WTC11 (cell line): ENCODE results near the gene TRPV5. TPM values are rescaled to one million over a fixed set of nuclear protein-coding genes. Genes with fewer than 3 reads are reported as not detected.

ENCODE experiments used
- ATAC-seq: fragments of 200-7000 bp; cut with Tn5 transposase; 2 replicates; pipeline ENCODE4 v1.10.0; 2021; ENCODE audit warnings: mild to moderate bottlenecking, moderate library complexity
- CTCF ChIA-PET: fragments of 300-600 bp; sonication (Branson Sonifier 250); formaldehyde crosslinking; loops from one replicate; lab custom pipeline; 2021; ENCODE audit warnings: antibody characterized with exemption; lab: Charles Lee
- POLR2A ChIA-PET: fragments of 350-600 bp; sonication (Branson Sonifier 250); formaldehyde crosslinking; loops from one replicate; lab custom pipeline; 2021; ENCODE audit warnings: antibody characterized with exemption; lab: Charles Lee
- DNase-seq: peaks from one replicate; pipeline ENCODE4 v3.0.0; 2021; ENCODE audit warnings: low spot score
- H3K27ac Mint-ChIP-seq: 2 replicates; pipeline ENCODE4 v1.8.0; 2021; ENCODE audit warnings: mixed read lengths
- H3K27me3 Mint-ChIP-seq: 2 replicates; pipeline ENCODE4 v1.8.0; 2021; ENCODE audit warnings: low read depth, mild to moderate bottlenecking, moderate library complexity, mixed read lengths
- H3K36me3 Mint-ChIP-seq: 2 replicates; pipeline ENCODE4 v1.8.0; 2021; ENCODE audit warnings: mixed read lengths
- H3K4me1 Mint-ChIP-seq: 2 replicates; pipeline ENCODE4 v1.8.0; 2022; ENCODE audit warnings: mixed read lengths
- H3K4me3 Mint-ChIP-seq: 2 replicates; pipeline ENCODE4 v1.8.0; 2021; ENCODE audit warnings: mild to moderate bottlenecking, moderate library complexity, mixed read lengths
- H3K9me3 Mint-ChIP-seq: 2 replicates; pipeline ENCODE4 v1.8.0; 2021; ENCODE audit warnings: mixed read lengths
- ATF1 ChIP-seq: sonication (generic); formaldehyde crosslinking; IDR thresholded peaks from 2 replicates; pipeline ENCODE4 v1.8.1; 2023; ENCODE audit warnings: mild to moderate bottlenecking, moderate library complexity, missing genetic modification reagents
- ERG ChIP-seq: fragments of 250-450 bp; sonication (Bioruptor Pico); IDR thresholded peaks from 2 replicates; pipeline ENCODE4 v1.8.0; 2021; ENCODE audit warnings: mild to moderate bottlenecking
- FOXP1 ChIP-seq: sonication (generic); formaldehyde crosslinking; IDR thresholded peaks from 2 replicates; pipeline ENCODE4 v1.8.0; 2022; ENCODE audit warnings: missing genetic modification reagents, mild to moderate bottlenecking, moderate library complexity, borderline replicate concordance
- GABPB1 ChIP-seq: sonication (generic); formaldehyde crosslinking; IDR thresholded peaks from 2 replicates; pipeline ENCODE4 v1.8.1; 2023; ENCODE audit warnings: mild to moderate bottlenecking, missing genetic modification reagents
- GTF2I ChIP-seq: fragments of 250-450 bp; sonication (Bioruptor Pico); conservative IDR thresholded peaks from 2 replicates; pipeline ENCODE4 v1.4.0; 2021; ENCODE audit warnings: mild to moderate bottlenecking
- HMGA2 ChIP-seq: fragments of 250-450 bp; sonication (Bioruptor Pico); IDR thresholded peaks from 2 replicates; pipeline ENCODE4 v1.4.0; 2021; ENCODE audit warnings: mild to moderate bottlenecking, moderate library complexity
- KAT7 ChIP-seq: sonication (generic); formaldehyde crosslinking; IDR thresholded peaks from 2 replicates; pipeline ENCODE4 v1.8.1; 2023; ENCODE audit warnings: missing genetic modification reagents, mild to moderate bottlenecking, borderline replicate concordance
- MXD4 ChIP-seq: fragments of 250-450 bp; sonication (Bioruptor Pico); IDR thresholded peaks from 2 replicates; pipeline ENCODE4 v1.8.0; 2021; ENCODE audit warnings: mild to moderate bottlenecking, moderate library complexity, borderline replicate concordance
- NFATC4 ChIP-seq: fragments of 250-450 bp; sonication (Bioruptor Pico); IDR thresholded peaks from 2 replicates; pipeline ENCODE4 v1.9.0; 2021; ENCODE audit warnings: mild to moderate bottlenecking
- RELA ChIP-seq: sonication (generic); formaldehyde crosslinking; IDR thresholded peaks from 2 replicates; pipeline ENCODE4 v1.8.1; 2022; ENCODE audit warnings: missing genetic modification reagents, mild to moderate bottlenecking, borderline replicate concordance
- SMAD4 ChIP-seq: sonication (generic); formaldehyde crosslinking; IDR thresholded peaks from 2 replicates; pipeline ENCODE4 v1.8.0; 2022; ENCODE audit warnings: mild to moderate bottlenecking, missing genetic modification reagents
- SOX15 ChIP-seq: fragments of 250-450 bp; sonication (Bioruptor Pico); IDR thresholded peaks from 2 replicates; pipeline ENCODE4 v1.9.0; 2021; ENCODE audit warnings: mild to moderate bottlenecking
- STAT6 ChIP-seq: sonication (generic); formaldehyde crosslinking; conservative IDR thresholded peaks from 2 replicates; pipeline ENCODE4 v1.8.1; 2023; ENCODE audit warnings: mild to moderate bottlenecking, low read depth, missing genetic modification reagents, moderate library complexity
- ZNF281 ChIP-seq: sonication (generic); formaldehyde crosslinking; IDR thresholded peaks from 2 replicates; pipeline ENCODE4 v1.8.0; 2023; ENCODE audit warnings: mild to moderate bottlenecking, missing genetic modification reagents
- ZNF396 ChIP-seq: fragments of 250-450 bp; sonication (Bioruptor Pico); IDR thresholded peaks from 2 replicates; pipeline ENCODE4 v1.8.0; 2021; ENCODE audit warnings: mild to moderate bottlenecking, moderate library complexity, borderline replicate concordance
- ZNF671 ChIP-seq: fragments of 250-450 bp; sonication (Bioruptor Pico); IDR thresholded peaks from 2 replicates; pipeline ENCODE4 v1.8.0; 2021; ENCODE audit warnings: mild to moderate bottlenecking
- total RNA-seq: library from RNA; stranded (reverse); gene quantifications from 3 replicates; pipeline ENCODE4 v1.2.3, GENCODE V29; 2021
- TF ChIP-seq, protein P1 (sequence below): sonication (generic); formaldehyde crosslinking; conservative IDR thresholded peaks from 2 replicates; pipeline ENCODE4 v1.8.1; 2022; ENCODE audit warnings: mild to moderate bottlenecking, missing genetic modification reagents
- TF ChIP-seq, protein P2 (sequence below): sonication (generic); formaldehyde crosslinking; IDR thresholded peaks from 2 replicates; pipeline ENCODE4 v1.8.1; 2022; ENCODE audit warnings: low read depth, mild to moderate bottlenecking, moderate library complexity, missing genetic modification reagents, borderline replicate concordance
- TF ChIP-seq, protein P3 (sequence below): sonication (generic); formaldehyde crosslinking; IDR thresholded peaks from 2 replicates; pipeline ENCODE4 v1.8.0; 2022; ENCODE audit warnings: mild to moderate bottlenecking, missing genetic modification reagents
- TF ChIP-seq, protein P4 (sequence below): fragments of 250-450 bp; sonication (Bioruptor Pico); IDR thresholded peaks from 2 replicates; pipeline ENCODE4 v1.9.0; 2021; ENCODE audit warnings: mild to moderate bottlenecking

Gene TRPV5
- total RNA-seq, 1 experiment from 2014 or later: not detected

GRCh38 chr7:142892951-142893350 lies 40.6 kb downstream of the TRPV5 start:
- Mint-ChIP-seq H3K4me3 (no peak overlapping the region), H3K9me3 (peaks cover 7% of the 10 kb centered on the region), H3K27ac (no peak overlapping the region), H3K4me1 (no peaks in the 10 kb centered on the region), H3K27me3 (no peaks in the 10 kb centered on the region; the same call in 1 of the 2 replicates), H3K36me3 (no peaks in the 10 kb centered on the region)
- CTCF ChIA-PET: interaction anchor here (0.8 to 1.3 kb wide), 3 partner anchors 12 to 335 kb away, joined by 4 to 6 read pairs (median 5); no protein-coding TSS in a partner anchor
- TF ChIP-seq GABPB1: no peak
- TF ChIP-seq, protein P1, sequence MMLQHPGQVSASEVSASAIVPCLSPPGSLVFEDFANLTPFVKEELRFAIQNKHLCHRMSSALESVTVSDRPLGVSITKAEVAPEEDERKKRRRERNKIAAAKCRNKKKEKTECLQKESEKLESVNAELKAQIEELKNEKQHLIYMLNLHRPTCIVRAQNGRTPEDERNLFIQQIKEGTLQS (CRISPR knock-in tag): no peak
- TF ChIP-seq, protein P2, sequence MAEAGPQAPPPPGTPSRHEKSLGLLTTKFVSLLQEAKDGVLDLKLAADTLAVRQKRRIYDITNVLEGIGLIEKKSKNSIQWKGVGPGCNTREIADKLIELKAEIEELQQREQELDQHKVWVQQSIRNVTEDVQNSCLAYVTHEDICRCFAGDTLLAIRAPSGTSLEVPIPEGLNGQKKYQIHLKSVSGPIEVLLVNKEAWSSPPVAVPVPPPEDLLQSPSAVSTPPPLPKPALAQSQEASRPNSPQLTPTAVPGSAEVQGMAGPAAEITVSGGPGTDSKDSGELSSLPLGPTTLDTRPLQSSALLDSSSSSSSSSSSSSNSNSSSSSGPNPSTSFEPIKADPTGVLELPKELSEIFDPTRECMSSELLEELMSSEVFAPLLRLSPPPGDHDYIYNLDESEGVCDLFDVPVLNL (CRISPR knock-in tag): no peak
- TF ChIP-seq ZNF671 (CRISPR knock-in tag): no peak
- TF ChIP-seq GTF2I (CRISPR knock-in tag): no peak
- no peak for TF ChIP-seq FOXP1 (CRISPR knock-in tag)
- no peak for TF ChIP-seq STAT6 (CRISPR knock-in tag)
- TF ChIP-seq MXD4 (CRISPR knock-in tag): no peak
- TF ChIP-seq SMAD4 (CRISPR knock-in tag): no peak
- no peak for TF ChIP-seq RELA (CRISPR knock-in tag)
- TF ChIP-seq KAT7 (CRISPR knock-in tag): no peak
- no peak for TF ChIP-seq ERG (CRISPR knock-in tag)
- TF ChIP-seq ATF1 (CRISPR knock-in tag): no peak
- no peak for TF ChIP-seq SOX15 (CRISPR knock-in tag)
- TF ChIP-seq ZNF396 (CRISPR knock-in tag): no peak
- TF ChIP-seq, protein P3, sequence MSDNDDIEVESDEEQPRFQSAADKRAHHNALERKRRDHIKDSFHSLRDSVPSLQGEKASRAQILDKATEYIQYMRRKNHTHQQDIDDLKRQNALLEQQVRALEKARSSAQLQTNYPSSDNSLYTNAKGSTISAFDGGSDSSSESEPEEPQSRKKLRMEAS (CRISPR knock-in tag): no peak
- TF ChIP-seq NFATC4 (CRISPR knock-in tag): no peak
- no peak for TF ChIP-seq HMGA2 (CRISPR knock-in tag)
- TF ChIP-seq, protein P4, sequence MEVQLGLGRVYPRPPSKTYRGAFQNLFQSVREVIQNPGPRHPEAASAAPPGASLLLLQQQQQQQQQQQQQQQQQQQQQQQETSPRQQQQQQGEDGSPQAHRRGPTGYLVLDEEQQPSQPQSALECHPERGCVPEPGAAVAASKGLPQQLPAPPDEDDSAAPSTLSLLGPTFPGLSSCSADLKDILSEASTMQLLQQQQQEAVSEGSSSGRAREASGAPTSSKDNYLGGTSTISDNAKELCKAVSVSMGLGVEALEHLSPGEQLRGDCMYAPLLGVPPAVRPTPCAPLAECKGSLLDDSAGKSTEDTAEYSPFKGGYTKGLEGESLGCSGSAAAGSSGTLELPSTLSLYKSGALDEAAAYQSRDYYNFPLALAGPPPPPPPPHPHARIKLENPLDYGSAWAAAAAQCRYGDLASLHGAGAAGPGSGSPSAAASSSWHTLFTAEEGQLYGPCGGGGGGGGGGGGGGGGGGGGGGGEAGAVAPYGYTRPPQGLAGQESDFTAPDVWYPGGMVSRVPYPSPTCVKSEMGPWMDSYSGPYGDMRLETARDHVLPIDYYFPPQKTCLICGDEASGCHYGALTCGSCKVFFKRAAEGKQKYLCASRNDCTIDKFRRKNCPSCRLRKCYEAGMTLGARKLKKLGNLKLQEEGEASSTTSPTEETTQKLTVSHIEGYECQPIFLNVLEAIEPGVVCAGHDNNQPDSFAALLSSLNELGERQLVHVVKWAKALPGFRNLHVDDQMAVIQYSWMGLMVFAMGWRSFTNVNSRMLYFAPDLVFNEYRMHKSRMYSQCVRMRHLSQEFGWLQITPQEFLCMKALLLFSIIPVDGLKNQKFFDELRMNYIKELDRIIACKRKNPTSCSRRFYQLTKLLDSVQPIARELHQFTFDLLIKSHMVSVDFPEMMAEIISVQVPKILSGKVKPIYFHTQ (CRISPR knock-in tag): no peak
- no peak for TF ChIP-seq ZNF281
- ATAC-seq: no peak
- POLR2A ChIA-PET: no interaction called here
- DNase-seq: no peak
